Activated naive CD8-positive, alpha-beta T cell treated with anti-CD3 and anti-CD28 coated beads, Interleukin-2, amount 50 U/mL, for 16 hours (primary cell): ENCODE measurements around the gene HES6.
A peak's percentile ranks its signal among the peaks of the same experiment; 100 is the strongest.

Experiments used
- DNase-seq: peaks from one replicate; pipeline ENCODE4 v3.0.0-alpha.2; 2020; ENCODE audit warnings: low read depth, low spot score

Gene HES6, protein sequence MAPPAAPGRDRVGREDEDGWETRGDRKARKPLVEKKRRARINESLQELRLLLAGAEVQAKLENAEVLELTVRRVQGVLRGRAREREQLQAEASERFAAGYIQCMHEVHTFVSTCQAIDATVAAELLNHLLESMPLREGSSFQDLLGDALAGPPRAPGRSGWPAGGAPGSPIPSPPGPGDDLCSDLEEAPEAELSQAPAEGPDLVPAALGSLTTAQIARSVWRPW

DNA sequence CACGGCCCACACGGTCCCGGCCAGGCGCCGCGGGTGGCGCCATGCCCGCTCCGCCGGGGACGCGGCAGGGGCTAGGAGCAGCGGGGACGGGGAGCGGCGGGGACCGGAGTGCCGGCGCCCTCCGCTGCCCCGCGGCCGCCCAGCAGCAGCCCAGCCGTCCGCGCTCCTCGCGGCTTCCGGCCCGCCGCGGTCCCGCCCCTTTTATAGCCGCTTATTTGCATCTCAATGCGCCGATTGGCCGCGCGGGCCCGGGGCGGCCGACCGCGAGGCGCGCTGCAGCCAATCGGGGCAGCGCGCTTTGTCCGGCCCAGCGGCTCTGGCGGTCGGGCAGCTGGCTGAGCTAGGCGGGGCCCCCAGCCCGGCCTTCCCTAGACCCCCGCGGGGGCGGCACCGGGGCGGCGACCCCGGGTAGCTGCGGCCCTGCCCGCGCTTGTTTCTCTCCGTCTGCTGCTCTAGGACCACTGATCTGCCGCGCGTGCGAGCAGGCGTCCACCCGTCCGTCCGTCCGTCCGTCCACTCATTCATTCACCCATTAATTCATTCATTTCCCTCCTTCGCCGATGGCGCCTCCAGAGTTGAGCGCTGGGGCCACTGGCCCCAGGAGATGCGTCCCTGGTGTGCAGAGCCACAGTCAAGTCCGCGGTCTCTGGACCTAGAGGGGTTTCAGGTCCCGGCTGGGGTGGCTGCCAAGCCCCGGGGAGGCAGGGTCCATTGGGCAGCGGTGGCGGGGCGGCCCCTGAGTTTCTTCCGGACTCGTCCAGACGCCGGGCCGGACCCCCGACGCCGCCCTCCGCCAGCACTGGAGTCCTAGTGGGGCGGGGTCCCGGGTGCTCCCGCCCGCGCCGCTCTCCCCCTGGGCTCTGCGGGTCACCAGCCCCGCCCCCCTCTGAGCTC lies at the start of gene HES6:
TSS of gene HES6 (minus strand) at position 176 of the 894 bp plus-strand sequence. CDS start at position 43, 133 bp downstream.
- DNase-seq = peak; percentile 51

DNA sequence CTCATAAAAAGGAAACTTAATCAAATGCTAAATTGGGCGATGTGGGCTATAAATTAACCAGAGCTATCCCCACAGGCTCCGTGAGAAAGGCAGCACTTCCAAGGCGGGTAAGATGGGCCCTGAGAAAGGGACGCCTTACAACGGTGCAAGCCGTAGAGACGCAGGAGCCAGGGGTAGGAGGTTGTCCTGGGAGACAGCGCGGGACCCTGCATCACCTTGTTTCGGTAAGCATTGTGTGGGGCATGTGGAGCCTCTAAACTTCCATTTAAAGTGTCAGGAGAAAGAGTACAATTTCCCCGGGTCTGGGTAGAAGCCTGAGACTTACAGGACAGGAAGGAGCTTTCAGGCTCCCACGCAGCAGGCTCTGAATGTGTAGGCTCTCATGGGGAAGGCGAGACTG lies 49.7 kb upstream of the HES6 start:
- DNase-seq = no peak

DNA sequence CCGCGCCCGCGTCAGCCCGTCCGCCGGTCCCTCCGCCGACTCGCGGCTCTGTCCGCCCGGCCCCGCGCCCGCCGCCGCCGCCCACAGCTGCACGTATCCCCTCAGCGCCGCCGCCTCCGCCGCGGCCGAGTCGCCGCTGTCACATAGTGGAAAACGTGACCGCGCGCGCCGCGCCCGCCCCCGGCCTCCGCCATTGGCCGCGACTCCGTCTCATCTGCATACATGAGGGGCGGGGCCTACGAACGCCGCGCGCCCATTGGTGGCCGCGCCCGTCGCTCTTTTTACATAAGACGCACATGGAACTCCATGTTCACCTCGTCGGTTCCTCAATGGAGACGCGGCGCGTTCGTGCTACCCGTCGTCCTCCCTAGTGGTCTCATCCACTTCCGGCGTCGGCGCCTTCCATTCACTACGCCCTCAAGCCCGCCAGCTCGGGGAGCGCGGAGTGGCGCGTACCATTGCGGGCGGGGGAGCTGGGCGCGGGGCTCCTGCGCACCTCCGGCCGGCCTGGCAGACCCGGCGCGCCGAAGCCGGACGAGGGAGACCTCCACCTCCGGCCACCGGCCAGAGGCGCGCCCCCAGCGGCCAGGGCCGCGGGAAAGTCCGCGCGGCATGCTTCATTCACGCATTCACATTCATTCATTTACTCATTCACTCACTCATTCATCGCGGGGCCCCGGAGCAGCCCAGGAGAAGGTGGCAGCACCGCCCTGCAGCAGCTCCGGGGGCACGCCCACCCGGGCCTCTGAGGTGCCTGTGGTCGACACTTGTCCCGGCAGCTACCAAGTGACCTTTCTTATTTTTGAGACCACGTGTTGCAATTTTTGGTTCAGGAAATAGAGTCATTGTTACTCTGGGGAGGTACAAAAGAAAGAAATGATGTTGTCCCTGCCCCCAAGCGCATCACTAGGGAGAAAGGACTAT lies 49.1 kb upstream of the HES6 start:
- DNase-seq = peak; percentile 95

DNA sequence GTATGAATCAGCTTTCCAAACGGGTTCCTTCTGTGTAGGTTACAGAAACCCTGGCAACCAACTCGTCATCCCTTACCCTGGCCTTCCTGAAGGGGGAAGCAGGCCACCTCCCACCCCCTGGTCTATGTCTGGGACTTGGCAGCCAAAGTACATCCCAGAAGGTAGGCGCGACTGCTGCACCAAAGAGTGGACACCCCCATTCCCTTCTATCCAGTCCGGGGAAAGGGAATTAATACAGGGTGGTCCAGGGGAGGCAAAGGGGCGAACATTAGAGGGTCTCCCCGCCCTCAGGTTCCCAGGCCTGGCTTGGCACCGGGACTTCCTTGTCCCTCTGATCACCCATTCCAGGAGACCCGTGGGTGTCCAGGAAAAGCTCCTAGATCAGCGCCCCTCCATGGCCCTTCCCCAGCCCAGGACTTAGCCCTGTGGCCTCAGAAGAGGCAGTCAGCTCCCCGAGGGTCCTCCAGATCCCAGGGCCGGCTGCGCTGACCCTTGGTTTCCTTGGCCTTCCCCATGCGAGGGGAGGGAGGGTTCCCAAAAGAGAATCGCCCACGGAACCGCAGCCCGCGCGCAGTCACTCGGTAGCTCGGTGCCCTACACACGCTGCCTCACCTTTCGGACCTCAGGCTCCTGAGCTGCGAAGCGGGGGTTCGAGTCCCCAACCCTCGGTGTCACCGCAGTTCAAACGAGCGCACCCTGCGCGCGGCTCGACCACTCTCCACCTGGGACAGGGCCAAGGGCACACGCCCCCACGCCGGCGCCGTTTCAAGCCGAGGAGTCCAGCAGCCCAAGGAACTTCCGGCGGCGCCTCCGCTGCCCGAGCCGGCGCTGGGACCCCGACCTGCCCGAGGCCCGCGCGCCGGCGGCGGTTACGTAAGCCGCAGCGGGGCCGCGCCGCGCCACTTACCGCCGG lies 48.2 kb upstream of the HES6 start, which contains the start of gene PER2:
TSS of gene PER2 (minus strand) at position 874 of the 913 bp plus-strand sequence. CDS start 10,674 bp downstream, outside the sequence.
- DNase-seq = no peak

DNA sequence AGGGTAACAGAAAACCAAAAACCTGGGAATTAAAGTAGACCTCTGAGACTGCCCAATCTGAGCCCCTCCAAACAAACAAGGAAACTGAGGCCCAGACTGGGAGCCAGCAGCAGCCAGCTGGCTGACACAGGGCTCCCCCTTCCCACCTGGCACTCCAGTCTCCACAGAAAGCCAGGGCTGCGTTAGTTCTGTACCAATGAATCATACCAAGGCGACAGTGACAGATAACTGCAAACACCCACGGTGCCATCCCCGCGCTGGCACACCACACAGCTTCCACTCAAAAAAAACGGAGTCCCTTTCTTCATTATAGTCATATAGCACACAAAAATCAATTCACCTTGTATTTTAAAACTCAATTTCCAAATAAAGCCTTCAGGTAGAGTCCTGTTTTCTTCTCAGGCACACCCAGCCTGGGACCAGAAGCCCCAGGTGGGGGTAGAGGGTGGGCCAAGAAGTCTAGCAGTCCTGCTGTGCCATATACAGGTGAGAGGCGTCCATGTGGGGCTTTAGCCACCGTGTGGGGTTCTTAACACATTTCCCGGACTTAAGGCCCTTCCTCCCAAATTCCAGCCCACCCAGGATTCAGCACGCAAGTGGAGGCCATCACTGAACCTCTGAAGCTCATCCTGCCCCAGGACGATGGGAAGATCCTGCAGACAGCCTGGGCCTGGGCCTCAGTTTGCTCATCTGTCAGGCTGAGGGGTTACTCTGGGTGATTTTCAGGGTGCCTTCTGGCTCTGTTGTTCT lies 47.3 kb upstream of the HES6 start:
- no peak for DNase-seq

DNA sequence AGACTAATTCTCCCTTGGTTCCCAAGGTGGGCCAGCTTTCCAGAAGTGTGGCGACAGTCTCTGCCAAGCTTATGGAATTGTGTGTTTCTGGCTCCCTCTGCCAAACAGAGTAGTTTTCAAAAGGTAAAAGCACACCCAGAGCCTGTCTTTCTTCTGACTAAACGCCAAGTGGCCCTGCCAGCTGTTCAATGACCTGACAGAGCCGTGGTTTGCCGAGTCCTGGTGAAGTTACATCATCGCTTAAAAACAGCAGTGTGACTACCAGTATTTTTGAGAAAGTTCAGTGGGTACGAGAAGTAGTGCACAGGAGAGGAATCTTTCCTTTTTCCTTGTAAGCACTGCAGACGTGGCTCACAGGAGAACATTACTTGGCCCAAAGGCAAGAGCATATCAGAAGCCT lies 46.7 kb upstream of the HES6 start:
- no peak for DNase-seq

DNA sequence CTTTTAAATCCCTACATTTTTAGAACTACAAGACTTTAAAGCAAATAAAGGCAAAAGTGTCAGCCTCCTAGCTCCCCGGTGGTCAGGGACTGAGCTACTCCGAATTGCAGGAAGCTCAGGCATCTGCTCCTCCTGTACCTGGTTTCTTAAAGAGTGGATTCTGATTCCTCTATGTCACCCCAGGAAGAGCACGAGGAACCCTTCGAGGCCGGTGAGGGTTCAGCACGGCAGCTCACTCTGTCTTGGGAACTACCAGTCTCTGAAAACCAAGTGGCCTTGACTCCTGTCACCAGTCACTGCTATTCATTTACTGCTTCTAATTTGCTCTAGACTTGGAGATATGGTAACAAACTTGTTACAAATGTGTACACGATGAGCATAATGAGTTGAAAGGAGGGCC lies 46.3 kb upstream of the HES6 start:
- no peak for DNase-seq

DNA sequence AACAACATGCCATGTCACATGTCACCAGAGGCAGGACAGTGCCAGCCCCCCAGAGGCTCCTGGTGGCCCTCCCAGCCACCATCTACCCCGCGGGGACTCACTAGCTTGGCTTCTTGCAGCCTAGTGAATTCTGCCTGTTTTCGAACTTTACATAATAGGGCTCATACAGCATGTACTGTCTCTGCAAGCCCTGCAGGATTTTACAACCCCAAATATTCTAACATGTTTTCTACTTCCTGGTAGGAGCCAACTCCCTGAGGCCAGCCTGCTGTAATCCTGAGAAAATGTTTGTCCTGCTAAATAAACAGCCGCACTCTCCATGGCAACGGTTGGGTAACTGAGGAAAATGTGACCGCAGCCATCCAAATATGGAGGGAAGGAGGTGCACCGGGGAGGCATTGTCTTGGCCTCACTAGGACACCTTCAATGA lies 45.8 kb upstream of the HES6 start:
- no peak for DNase-seq

DNA sequence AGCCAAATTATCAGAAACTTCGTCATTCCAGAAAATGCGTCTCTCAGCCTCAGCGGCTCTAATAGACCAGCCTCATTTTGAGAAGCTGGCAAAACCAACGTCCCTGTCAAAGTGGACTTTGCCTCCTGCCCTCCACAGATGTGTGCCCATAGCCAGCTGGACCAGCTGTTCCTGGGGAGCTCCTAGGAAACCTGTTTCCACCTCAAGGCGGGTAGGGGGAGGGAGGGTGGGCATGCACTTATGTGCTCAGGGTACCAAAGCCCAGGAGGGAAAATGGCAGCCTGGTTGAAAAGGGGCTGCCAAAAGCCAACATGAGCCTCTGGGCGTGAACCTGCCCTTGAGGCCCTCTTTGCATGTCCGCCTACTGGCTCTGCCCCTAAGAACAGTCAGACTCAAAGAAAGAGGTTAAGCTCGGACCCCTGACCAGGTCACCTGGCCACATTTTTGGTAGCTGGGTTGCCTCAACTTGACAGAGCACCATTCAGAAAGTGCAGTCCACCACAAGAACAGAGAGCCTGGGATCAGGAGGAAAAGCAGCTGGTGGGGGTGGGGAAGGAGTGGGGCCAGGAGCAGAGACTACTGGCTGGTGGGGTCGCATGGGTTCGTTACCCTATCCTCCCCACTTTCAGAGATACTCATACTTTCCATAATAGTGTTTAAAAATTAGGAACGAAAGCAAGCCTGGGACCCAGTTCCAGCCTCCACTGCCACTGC lies 45.1 kb upstream of the HES6 start:
- DNase-seq = no peak

DNA sequence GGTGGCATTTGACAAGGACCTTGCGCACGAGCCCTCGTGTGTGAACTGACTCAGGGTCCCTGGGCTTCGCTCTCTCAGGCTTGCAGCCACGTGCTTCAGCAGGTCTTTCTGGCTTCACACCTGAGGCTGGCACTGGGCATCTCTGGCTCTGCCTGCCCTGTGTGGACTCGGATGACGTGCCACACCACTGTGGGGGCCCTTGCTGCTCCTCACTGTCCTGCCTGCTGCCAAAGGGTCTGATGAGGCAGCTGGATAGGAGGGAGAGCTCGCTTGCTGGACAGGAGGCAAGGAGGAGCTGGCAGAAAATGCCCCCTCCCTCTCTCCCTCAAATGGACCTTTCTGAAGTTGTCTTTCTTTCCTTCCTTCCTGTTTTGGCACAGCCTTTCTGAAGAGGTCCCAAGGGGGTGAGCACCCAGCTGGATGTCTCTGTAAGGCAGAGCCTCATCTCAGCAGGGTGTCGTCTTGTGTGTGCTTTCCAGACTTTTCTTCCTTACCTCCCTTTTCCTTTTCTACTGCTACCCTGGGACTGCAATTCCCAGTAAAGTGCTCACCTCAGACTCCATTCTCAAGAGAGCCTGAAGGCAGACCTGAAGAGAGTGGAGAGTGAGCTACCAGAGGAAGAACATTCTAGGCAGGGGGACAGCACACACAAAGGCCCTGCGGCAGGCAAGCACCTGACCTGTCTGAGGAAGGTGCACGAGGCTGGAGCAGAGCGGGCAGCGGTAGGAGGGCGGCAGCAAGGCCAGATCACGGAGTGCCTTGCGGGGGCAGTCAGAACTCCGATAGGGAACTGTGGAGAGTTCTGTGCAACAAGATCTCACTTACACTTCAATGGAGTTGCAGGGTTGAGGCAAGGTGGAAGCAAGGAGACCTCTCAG lies 43.3 kb upstream of the HES6 start:
- DNase-seq = no peak

DNA sequence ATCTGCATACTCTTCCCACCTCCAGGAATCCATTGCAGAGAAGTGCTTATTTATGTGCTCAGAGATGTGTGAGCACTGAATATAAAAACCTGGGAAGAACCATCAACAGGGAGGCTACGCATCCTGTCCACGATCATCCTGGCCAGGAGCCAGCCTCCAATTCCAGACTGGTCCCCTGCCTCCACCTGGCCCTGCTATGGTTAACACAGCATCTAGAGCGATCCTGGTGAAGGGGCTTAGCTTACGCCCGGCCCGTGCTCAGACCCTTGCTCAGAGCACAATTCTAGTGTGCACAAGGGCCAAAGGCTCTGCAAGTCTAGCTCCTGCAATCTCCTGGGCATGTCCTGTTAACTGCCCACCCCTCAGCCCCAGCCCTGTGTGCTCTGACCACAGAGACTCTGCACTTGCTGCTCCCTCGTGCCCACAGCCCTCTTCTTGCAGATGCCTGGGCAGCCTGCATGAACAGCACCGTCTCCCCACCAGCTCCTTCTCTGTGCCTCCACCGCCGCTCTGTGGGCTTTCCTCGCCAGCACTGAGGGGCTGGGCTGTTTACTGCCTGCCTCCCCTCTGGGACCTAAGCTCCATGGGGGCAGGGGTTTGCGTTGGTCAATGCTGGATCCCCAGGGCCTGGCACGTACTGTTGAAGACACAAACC lies 42.1 kb upstream of the HES6 start:
- DNase-seq = no peak

DNA sequence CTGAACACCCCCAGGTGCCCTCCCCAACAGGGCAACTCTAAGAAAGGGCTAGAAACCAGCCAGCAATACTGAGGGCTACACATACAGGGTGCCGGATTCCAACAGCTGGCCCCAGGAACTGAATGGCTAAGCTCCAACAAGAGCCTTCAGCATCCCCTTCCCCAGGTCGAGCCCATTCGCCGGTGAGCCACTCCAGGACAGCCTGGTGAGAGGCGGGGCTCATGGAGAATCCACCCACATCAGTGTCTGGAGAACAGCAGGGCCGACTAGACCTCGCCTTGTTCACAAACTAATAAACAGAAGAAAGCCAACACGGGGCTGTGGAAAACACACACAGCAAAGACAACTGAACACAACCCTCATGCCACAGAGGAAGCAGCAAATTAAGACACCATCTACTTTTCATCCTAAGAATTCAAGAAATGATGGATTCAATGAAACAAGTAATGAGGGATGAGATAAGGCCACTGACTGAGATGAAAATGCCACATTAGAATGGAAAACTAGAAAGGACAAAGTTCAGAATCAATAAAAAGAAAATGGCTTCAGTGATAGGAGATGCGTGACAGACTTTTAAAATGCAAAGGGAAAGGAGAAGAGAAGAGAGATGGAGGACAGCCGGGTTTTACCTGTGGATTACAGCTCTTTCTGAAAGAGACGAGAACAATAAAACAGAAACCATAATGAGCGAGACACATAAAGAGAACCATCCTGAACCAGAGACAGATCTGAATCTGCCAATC lies 40.4 kb upstream of the HES6 start:
- no peak for DNase-seq

DNA sequence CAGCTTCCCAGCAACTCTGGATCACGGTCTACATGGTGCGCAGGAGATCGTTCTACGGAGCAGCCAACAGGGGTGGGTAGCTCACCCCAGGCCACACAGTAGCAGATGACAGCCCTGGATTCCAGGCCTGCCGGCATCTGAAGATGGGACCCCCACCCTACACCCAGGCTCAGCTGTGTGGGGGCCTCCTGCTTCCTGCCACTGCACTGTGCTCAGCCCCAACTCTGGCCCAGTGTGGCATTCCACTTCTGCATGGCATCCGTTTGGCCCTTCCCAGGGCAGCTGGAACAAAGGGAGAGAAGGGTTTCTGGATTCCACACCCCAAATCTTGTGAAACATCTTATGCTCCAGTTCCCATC lies 39.5 kb upstream of the HES6 start:
- no peak for DNase-seq

DNA sequence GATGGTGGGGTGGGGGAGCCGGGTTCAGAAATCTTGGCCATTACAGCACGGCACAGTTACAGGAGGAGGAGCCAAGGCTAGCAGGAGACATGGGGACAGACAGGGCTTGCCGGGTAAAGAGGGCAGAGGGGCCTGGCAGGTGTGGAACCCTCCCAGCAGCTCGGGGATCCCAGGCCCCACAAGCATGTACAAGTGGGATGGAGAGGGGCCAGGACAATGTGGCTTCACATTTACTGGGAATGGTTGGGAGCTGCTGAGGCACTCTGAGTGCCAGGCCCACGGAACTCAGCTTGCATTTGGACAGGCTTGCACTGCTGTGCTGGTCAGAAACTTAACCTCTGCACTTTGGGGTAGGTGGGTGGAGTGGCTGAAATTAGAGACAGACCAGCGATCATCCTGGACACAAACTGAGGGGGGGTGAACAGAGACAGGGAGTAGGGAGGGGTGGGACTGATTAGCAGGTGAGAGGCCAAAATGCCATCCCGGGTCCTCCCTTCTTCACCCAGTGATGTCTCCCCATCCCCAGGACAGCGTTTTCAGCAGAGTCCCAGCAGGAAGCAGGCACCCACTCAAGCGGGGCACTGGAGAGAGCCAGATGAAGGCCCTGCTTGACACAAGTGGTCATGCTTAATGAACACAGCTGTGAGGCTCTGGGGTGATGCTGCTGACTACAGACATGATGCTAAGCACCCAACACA lies 38.9 kb upstream of the HES6 start:
- no peak for DNase-seq

DNA sequence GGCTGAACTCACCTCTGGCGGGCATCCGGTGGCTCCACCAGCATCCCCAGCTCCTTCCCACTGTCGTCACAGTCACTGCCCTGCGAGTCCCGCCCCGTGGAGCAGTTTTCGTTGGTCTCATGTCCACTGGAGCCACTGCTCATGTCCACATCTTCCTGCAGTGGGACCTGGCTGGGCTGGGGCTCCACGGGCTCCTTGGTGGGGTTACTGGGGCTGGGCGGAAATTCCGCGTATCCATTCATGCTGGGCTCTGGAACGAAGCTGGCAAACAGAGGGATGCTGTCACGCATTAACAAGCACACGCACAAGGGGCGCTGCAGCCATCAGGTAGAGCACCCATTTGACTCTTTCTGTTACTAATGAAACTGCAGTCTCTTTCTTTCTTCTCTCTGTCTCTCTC lies 37.9 kb upstream of the HES6 start:
- no peak for DNase-seq

DNA sequence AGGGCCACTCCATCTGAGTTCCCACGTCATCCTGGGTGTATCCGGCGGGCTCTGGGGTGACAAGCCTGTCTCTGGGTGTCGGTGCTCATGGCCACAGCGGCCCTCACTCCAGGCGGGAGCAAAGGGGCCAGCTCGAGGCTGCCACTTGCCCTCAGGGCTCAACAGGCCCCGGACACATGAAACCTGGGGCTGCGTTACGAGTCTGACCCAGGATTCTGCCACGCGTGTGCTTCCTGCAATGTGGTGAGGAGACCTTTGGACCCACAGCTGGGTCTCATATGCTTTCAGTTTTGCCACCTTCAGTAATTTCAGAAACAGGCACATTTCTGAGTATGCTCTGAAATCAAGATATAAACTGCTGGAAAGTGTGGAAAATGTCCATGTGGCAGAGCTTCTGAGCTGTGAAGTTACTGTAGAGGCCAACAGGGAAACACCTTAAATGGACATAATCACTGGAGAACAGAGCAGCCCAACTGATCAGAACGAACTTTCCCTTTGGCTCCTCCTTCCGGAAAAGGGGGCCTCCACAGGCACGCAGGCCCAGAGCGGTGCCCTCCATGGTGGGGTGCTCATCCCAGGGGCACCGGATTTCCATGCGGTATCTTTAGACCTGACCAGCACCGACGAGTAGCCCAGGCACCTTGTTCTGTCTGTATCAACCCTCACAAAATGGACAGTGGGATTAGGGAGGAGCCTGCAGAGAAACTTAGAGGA lies 34.5 kb upstream of the HES6 start:
- no peak for DNase-seq
